HEK293 (cell line): ENCODE results near the gene RACK1.

Experiments used
- ZNF549 ChIP-seq: fragments of 450-650 bp; IDR thresholded peaks from 2 replicates; pipeline ENCODE4 v1.5.1; 2018; ENCODE audit warnings: missing biosample characterization, missing genetic modification characterization, mild to moderate bottlenecking, inconsistent platforms, moderate library complexity
- ZNF621 ChIP-seq: fragments of 450-650 bp; formaldehyde crosslinking; IDR thresholded peaks from 2 replicates; pipeline ENCODE4 v1.5.1; 2017; ENCODE audit warnings: missing biosample characterization, missing genetic modification characterization
- TF ChIP-seq, protein P1 (sequence below): fragments of 450-650 bp; formaldehyde crosslinking; IDR thresholded peaks from 2 replicates; pipeline ENCODE4 v1.5.1; 2016; ENCODE audit warnings: missing biosample characterization, missing genetic modification characterization
- TF ChIP-seq, protein P2 (sequence below): IDR thresholded peaks from 2 replicates; pipeline ENCODE4 v1.6.1; 2011; ENCODE audit warnings: mild to moderate bottlenecking, low read depth, low read length, borderline replicate concordance

DNA sequence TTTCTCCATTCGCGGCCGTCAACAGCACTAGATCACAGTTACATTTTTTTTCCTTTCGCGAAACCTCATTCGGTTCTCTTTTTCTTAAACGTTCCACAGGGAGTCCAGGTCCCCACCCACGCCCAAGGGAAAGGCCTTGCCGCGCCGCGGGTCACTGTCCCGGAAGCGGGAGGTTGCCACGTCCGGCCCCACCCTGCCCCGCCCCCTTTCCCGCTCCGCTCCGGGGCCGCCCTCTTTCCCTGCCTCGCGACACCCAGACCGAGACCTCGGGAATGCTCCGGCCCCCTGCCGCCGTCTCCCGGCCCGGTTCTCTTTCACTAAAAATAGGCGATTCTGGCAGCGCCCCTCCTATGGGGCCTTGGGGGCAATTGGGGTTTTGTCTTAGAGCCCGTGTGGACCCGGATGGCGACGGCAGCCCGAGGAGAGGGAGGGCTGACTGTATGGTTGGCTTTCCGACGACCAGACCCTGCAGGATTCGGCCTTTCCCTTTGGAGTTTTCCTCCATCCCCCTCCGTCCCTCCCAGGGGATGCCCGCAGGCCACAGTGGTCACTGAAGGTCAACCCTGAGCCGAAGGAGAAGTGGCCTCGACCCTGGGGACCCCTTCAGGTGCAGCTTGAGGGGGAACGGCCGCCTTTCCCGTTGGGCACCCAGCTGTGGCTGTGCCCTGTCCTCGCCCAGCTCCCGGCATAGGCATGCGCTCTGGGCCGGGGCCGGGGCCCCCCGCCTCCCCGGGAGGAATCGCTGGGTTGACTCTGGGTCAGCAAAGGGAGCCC, 2.8 kb upstream of the RACK1 start:
- TF ChIP-seq, protein P1, sequence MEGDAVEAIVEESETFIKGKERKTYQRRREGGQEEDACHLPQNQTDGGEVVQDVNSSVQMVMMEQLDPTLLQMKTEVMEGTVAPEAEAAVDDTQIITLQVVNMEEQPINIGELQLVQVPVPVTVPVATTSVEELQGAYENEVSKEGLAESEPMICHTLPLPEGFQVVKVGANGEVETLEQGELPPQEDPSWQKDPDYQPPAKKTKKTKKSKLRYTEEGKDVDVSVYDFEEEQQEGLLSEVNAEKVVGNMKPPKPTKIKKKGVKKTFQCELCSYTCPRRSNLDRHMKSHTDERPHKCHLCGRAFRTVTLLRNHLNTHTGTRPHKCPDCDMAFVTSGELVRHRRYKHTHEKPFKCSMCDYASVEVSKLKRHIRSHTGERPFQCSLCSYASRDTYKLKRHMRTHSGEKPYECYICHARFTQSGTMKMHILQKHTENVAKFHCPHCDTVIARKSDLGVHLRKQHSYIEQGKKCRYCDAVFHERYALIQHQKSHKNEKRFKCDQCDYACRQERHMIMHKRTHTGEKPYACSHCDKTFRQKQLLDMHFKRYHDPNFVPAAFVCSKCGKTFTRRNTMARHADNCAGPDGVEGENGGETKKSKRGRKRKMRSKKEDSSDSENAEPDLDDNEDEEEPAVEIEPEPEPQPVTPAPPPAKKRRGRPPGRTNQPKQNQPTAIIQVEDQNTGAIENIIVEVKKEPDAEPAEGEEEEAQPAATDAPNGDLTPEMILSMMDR (tag by site-specific recombination) = peak; percentile 25; the same call in 1 of the 2 replicates
- TF ChIP-seq ZNF549 (tag by site-specific recombination) = no peak
- TF ChIP-seq ZNF621 (tag by site-specific recombination) = no peak
- TF ChIP-seq, protein P2, sequence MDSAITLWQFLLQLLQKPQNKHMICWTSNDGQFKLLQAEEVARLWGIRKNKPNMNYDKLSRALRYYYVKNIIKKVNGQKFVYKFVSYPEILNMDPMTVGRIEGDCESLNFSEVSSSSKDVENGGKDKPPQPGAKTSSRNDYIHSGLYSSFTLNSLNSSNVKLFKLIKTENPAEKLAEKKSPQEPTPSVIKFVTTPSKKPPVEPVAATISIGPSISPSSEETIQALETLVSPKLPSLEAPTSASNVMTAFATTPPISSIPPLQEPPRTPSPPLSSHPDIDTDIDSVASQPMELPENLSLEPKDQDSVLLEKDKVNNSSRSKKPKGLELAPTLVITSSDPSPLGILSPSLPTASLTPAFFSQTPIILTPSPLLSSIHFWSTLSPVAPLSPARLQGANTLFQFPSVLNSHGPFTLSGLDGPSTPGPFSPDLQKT = no peak
